ENCODE measurements around the gene UROC1. TPM values are rescaled to one million over a fixed set of nuclear protein-coding genes. Genes with fewer than 3 reads are reported as not detected.

Gene UROC1
- total and polyA plus RNA-seq, 4 donors: 0.01 to 0.21 (median 0.08) TPM

DNA sequence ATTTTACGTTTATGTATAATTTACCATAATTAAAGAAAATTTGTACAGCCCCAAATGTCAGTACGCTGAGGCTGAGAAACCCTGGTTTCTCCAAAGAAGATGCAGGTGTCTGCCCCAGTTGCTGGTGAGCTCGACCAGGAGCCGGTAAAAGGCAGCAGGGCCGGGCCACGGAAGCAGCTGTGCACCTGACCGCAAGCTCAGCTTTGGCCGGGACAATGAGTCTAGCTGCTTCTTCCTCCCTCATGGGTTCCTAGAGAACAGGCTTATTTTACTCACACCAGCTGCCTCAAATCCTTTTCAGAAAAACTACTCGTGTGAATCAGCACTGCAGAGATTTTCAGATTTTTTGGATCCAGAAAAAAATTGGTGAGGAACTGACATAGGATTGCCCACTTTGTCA, 23.8 kb downstream of the UROC1 start:
- Histone ChIP-seq H3K9me3 (ENCODE audit: control insufficient read depth in 4 of 4, insufficient read depth in 3 of 4, low read length in 3 of 4) (peaks cover 0 to 2% (median 0%) of the 10 kb centered on the region in 4 donors), H3K27me3 (ENCODE audit: control insufficient read depth in 3 of 3, insufficient read depth in 3 of 3, low read length in 2 of 3) (peaks cover 0 to 2% (median 0%) of the 10 kb centered on the region in 3 donors), H3K4me1 (ENCODE audit: control insufficient read depth in 5 of 5, insufficient read depth in 5 of 5, low read length in 5 of 5) (no peaks in the 10 kb centered on the region), H3K27ac (ENCODE audit: low read depth in 1 of 2, low read length in 1 of 2) (no peak overlapping the region), H3K4me3 (no peak overlapping the region), H3K36me3 (ENCODE audit: control insufficient read depth in 4 of 4, insufficient read depth in 4 of 4, low read length in 4 of 4) (no peaks in the 10 kb centered on the region), H3K9ac (ENCODE audit: insufficient read depth in 1 of 2, low read length in 2 of 2) (no peak overlapping the region)
- WGBS, 2 donors: 79 to 81% methylated on average over 9 of the region's 9 CpGs
- TF ChIP-seq, protein P1, sequence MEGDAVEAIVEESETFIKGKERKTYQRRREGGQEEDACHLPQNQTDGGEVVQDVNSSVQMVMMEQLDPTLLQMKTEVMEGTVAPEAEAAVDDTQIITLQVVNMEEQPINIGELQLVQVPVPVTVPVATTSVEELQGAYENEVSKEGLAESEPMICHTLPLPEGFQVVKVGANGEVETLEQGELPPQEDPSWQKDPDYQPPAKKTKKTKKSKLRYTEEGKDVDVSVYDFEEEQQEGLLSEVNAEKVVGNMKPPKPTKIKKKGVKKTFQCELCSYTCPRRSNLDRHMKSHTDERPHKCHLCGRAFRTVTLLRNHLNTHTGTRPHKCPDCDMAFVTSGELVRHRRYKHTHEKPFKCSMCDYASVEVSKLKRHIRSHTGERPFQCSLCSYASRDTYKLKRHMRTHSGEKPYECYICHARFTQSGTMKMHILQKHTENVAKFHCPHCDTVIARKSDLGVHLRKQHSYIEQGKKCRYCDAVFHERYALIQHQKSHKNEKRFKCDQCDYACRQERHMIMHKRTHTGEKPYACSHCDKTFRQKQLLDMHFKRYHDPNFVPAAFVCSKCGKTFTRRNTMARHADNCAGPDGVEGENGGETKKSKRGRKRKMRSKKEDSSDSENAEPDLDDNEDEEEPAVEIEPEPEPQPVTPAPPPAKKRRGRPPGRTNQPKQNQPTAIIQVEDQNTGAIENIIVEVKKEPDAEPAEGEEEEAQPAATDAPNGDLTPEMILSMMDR (IDR thresholded peaks at IDR 0.05; ENCODE audit: control extremely low read depth, extremely low read depth): no peak
- ATAC-seq (ENCODE audit: insufficient read depth, low FRiP score) (no peak), DNase-seq (no peak)

DNA sequence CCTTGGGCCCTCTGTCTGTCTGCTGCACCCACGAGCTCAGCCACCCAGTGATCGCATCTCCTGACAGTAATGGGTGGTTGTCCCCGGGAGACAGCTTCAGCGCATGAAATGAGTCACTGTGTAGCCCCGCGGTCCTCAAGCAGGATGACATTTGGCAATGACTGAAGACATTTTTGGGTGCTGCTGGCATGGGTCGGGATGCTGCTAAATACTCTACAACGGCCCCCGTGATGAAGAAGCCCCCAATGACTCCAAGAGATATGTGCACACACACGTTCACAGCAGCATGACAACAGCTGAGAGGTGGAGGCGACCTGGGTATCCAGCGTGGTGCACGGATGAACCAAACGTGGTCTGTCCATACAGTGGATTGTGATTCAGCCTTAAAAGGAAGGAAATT, 24.5 kb downstream of the UROC1 start:
- TF ChIP-seq, protein P1 (IDR thresholded peaks at IDR 0.05; ENCODE audit: control extremely low read depth, extremely low read depth): no peak
- whole genome bisulfite sequencing, 2 donors: 88 to 92% methylated on average over 14 of the region's 14 CpGs
- Histone ChIP-seq H3K27ac (ENCODE audit: low read depth in 1 of 2, low read length in 1 of 2) (no peak overlapping the region), H3K9me3 (ENCODE audit: control insufficient read depth in 4 of 4, insufficient read depth in 3 of 4, low read length in 3 of 4) (no peaks in the 10 kb centered on the region), H3K4me3 (no peak overlapping the region), H3K9ac (ENCODE audit: insufficient read depth in 1 of 2, low read length in 2 of 2) (no peak overlapping the region), H3K27me3 (ENCODE audit: control insufficient read depth in 3 of 3, insufficient read depth in 3 of 3, low read length in 2 of 3) (peaks cover 0 to 2% (median 0%) of the 10 kb centered on the region in 3 donors), H3K4me1 (ENCODE audit: control insufficient read depth in 5 of 5, insufficient read depth in 5 of 5, low read length in 5 of 5) (no peaks in the 10 kb centered on the region), H3K36me3 (ENCODE audit: control insufficient read depth in 4 of 4, insufficient read depth in 4 of 4, low read length in 4 of 4) (no peaks in the 10 kb centered on the region)
- ATAC-seq (ENCODE audit: insufficient read depth, low FRiP score) (no peak), DNase-seq (no peak)

DNA sequence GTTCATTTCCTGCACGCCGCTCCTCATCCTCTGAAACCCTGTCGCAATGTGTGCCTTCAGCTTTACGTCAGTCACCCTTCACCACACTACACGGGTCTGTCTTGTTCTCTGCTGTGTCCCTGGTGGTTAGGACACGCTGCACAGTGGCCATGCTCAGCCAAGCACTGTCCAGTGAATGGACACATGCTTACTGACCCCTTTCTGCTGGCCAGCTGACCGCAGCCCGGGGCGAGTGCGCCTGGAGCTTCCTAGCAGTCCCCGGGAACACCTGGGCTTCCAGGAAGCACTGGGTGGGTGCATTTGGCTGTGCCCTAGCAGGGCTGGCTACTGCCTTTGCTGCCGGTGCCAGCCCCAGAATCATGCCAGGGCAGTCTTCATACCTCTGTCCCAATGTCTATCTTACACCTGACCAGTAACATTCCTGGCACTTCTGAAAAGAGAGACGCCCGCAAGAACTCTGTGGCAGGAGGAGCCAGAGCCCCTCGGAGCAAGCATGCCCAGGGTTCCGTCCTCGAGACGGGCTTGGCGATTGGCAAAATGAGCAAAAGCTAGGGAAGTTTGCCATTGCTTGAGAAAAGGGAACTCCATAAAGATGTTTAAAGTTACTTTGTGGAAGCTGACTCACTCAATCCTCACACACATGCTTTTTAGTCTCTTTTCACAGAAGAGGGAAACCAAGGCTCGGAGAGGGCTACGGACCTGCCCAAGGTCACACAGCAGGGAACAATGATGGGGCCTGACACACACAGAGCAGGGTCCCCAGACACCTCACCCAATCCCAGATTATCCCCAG, 26.2 kb downstream of the UROC1 start:
- DNase-seq (no peak), ATAC-seq (ENCODE audit: insufficient read depth, low FRiP score) (no peak)
- Histone ChIP-seq H3K4me3 (no peak overlapping the region), H3K9me3 (ENCODE audit: control insufficient read depth in 4 of 4, insufficient read depth in 3 of 4, low read length in 3 of 4) (no peaks in the 10 kb centered on the region), H3K9ac (ENCODE audit: insufficient read depth in 1 of 2, low read length in 2 of 2) (no peak overlapping the region), H3K4me1 (ENCODE audit: control insufficient read depth in 5 of 5, insufficient read depth in 5 of 5, low read length in 5 of 5) (peaks cover 0 to 9% (median 0%) of the 10 kb centered on the region in 5 donors), H3K27ac (ENCODE audit: low read depth in 1 of 2, low read length in 1 of 2) (no peak overlapping the region), H3K27me3 (ENCODE audit: control insufficient read depth in 3 of 3, insufficient read depth in 3 of 3, low read length in 2 of 3) (peaks cover 0 to 2% (median 0%) of the 10 kb centered on the region in 3 donors), H3K36me3 (ENCODE audit: control insufficient read depth in 4 of 4, insufficient read depth in 4 of 4, low read length in 4 of 4) (no peaks in the 10 kb centered on the region)
- WGBS, 2 donors: 70 to 81% methylated on average over 21 of the region's 21 CpGs
- TF ChIP-seq, protein P1 (IDR thresholded peaks at IDR 0.05; ENCODE audit: control extremely low read depth, extremely low read depth): no peak
